Measurements from ENCODE around the gene NRG4.
"Not testable (repeated sequence)": the region's sequence is repeated elsewhere in the genome, so short reads cannot be mapped to it uniquely, and the experiment has no call there.

NRG4 gene

GRCh38 chr15:76011627-76012551, at the start of gene NRG4:
Gene NRG4 (minus strand): TSS chr15:76012424. CDS start chr15:76011230, 1,194 bp downstream.
- DNase-seq, result no peak

- no peak for DNase-seq
Observed at GRCh38 chr15:76061700-76062099, 49.5 kb upstream of the NRG4 start.

GRCh38 chr15:76060118-76060989, 48.1 kb upstream of the NRG4 start:
- peak in 1 of 4 experiments; percentile 5 for DNase-seq

- no peak for DNase-seq
Observed at GRCh38 chr15:76059320-76060117, 47.3 kb upstream of the NRG4 start, which contains the start of gene TMEM266. Gene TMEM266 (plus strand): TSS chr15:76059985. CDS start chr15:76134264, 74,279 bp downstream.

- no peak for DNase-seq
Observed at GRCh38 chr15:76058714-76059319, 46.6 kb upstream of the NRG4 start.

GRCh38 chr15:76057332-76058000, 45.2 kb upstream of the NRG4 start:
- DNase-seq, result peak in 1 of 4 experiments; percentile 3

GRCh38 chr15:76056931-76057330, 44.7 kb upstream of the NRG4 start:
- DNase-seq, result no peak

GRCh38 chr15:76054201-76054600, 42.0 kb upstream of the NRG4 start:
- not testable (repeated sequence) for DNase-seq

- no peak for DNase-seq
Observed at GRCh38 chr15:76038512-76038911, 26.3 kb upstream of the NRG4 start.

- DNase-seq, result no peak
Observed at GRCh38 chr15:76035593-76035992, 23.4 kb upstream of the NRG4 start.

GRCh38 chr15:76034111-76034510, 21.9 kb upstream of the NRG4 start:
- DNase-seq, result no peak

- no peak for DNase-seq
Observed at GRCh38 chr15:76033438-76033837, 21.2 kb upstream of the NRG4 start.

GRCh38 chr15:76032046-76032445, 19.8 kb upstream of the NRG4 start:
- no peak for DNase-seq

GRCh38 chr15:76024021-76024768, 12.0 kb upstream of the NRG4 start:
- DNase-seq, result no peak

- DNase-seq, result not testable (repeated sequence)
Observed at GRCh38 chr15:76013470-76013869, 1.2 kb upstream of the NRG4 start.

- no peak for DNase-seq
Observed at GRCh38 chr15:76010613-76011012, 1.6 kb downstream of the NRG4 start.

GRCh38 chr15:76006136-76006778, 6.0 kb downstream of the NRG4 start:
- no peak for DNase-seq

GRCh38 chr15:76003364-76003763, 8.9 kb downstream of the NRG4 start:
- no peak for DNase-seq

GRCh38 chr15:75995611-75996010, 16.6 kb downstream of the NRG4 start:
- no peak for DNase-seq

- no peak for DNase-seq
Observed at GRCh38 chr15:75994220-75994619, 18.0 kb downstream of the NRG4 start.

All from activated CD4-positive, CD25-positive, alpha-beta regulatory T cell (primary cell).